ENCODE data around the gene TMEM31. TPM values are rescaled to one million over a fixed set of nuclear protein-coding genes. Genes with fewer than 3 reads are reported as not detected.
"Not testable (repeated sequence)": the region's sequence is repeated elsewhere in the genome, so short reads cannot be mapped to it uniquely, and the experiment has no call there.

The TMEM31 gene
- total and polyA plus RNA-seq, 2 experiments from 2014 or later = 0.26 TPM; not detected in 1

GRCh38 chrX:103754401-103754800, 43.7 kb downstream of the TMEM31 start:
- DNase-seq = no peak
- in situ Hi-C loops (cut with MboI) = no loop called here
- H3K4me3 ChIP-seq = no peak overlapping the region

DNA sequence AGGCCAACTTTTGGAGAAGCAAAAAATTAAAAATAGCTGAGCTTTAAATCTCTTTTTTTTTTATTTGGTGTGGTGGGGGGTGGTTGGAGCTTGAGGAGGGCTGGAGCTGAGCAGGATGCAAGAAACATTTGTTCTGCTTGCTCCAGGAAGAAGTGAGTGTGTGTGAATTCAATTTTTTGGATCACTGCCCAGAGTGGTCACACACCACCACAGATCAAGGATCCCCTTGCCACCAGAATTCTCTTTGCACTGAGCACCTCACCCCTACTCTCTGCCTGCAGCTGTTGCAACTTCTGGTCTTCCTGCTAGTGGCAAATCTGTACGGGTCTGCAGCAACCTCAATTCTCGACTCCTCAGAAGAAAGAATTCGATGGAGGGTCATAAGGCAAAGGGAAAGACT, 46.0 kb downstream of the TMEM31 start:
- Histone ChIP-seq H3K36me3 (ENCODE audit: low read depth) (no peaks in the 10 kb centered on the region), H3K9me2 (ENCODE audit: insufficient read depth) (no peaks in the 10 kb centered on the region), H3K9ac (no peak overlapping the region), H3K4me2 (ENCODE audit: unreplicated experiment) (no peak overlapping the region), H3K4me1 (ENCODE audit: insufficient read depth) (no peaks in the 10 kb centered on the region), H2AFZ (no peak overlapping the region), H3K27me3 (replicated peaks; ENCODE audit: insufficient read depth) (no peaks in the 10 kb centered on the region), H3K79me2 (ENCODE audit: insufficient read depth) (no peaks in the 10 kb centered on the region), H3K9me3 (ENCODE audit: low read depth) (no peaks in the 10 kb centered on the region), H4K20me1 (ENCODE audit: insufficient read depth) (no peaks in the 10 kb centered on the region), H3F3A (ENCODE audit: insufficient read depth) (no peaks in the 10 kb centered on the region), H3K27ac (no peak overlapping the region), H3K4me3 (no peak overlapping the region)
- no peak for TF ChIP-seq EZH2phosphoT487 (IDR thresholded peaks at IDR 0.05; ENCODE audit: insufficient read depth, low read depth)
- TF ChIP-seq EZH2 (IDR thresholded peaks at IDR 0.05; ENCODE audit: insufficient read depth, poor library complexity, severe bottlenecking) = no peak
- DNase-seq = no peak
- in situ Hi-C loops (cut with MboI) = no loop called here
- 85 to 95% methylated on average over 3 of the region's 3 CpGs for WGBS, 2 experiments (ENCODE audit: low coverage in 1 of 2, low lambda C conversion rate in 2 of 2, missing lambda C conversion rate in 2 of 2)

More at GRCh38 chrX:103754401-103754800, 43.7 kb downstream of the TMEM31 start:
- no peak overlapping the region for H3K27ac ChIP-seq
- WGBS, 2 experiments (ENCODE audit: low coverage in 1 of 2, low lambda C conversion rate in 2 of 2, missing lambda C conversion rate in 2 of 2) = 66 to 90% methylated on average over 2 to 4 of the region's 4 CpGs
- no peaks in the 10 kb centered on the region for H3K36me3 ChIP-seq (ENCODE audit: low read depth)
- no peaks in the 10 kb centered on the region for H3K27me3 ChIP-seq (replicated peaks; ENCODE audit: insufficient read depth)
- no peaks in the 10 kb centered on the region for H4K20me1 ChIP-seq (ENCODE audit: insufficient read depth)
- H3K4me1 ChIP-seq (ENCODE audit: insufficient read depth) = no peaks in the 10 kb centered on the region
- no peak overlapping the region for H2AFZ ChIP-seq
- H3F3A ChIP-seq (ENCODE audit: insufficient read depth) = no peaks in the 10 kb centered on the region
- no peaks in the 10 kb centered on the region for H3K9me2 ChIP-seq (ENCODE audit: insufficient read depth)
- TF ChIP-seq EZH2phosphoT487 (IDR thresholded peaks at IDR 0.05; ENCODE audit: insufficient read depth, low read depth) (no peak), EZH2 (IDR thresholded peaks at IDR 0.05; ENCODE audit: insufficient read depth, poor library complexity, severe bottlenecking) (no peak)
- no peaks in the 10 kb centered on the region for H3K9me3 ChIP-seq (ENCODE audit: low read depth)
- H3K79me2 ChIP-seq (ENCODE audit: insufficient read depth) = no peaks in the 10 kb centered on the region
- H3K9ac ChIP-seq = no peak overlapping the region
- no peak overlapping the region for H3K4me2 ChIP-seq (ENCODE audit: unreplicated experiment)

DNA sequence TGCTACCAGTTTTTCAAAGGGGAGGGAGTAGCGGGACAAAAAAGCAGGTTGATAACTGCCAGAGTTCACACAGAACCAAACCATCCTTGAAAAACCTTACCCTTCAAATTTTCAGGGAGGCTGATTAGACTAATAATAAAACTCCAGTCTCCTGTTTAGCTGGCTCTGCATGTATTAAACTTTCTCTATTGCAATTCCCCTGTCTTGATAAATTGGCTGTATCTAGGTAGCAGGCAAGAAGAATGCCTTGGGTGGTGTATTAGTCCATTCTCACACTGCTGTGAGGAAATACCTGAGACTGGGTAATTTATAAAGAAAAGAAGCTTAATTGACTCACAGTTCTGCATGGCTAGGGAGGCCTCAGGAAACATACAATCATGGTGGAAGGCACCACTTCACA, 47.8 kb downstream of the TMEM31 start:
- Histone ChIP-seq H3K4me1 (ENCODE audit: insufficient read depth) (no peaks in the 10 kb centered on the region), H3K27me3 (replicated peaks; ENCODE audit: insufficient read depth) (no peaks in the 10 kb centered on the region), H3K79me2 (ENCODE audit: insufficient read depth) (no peaks in the 10 kb centered on the region), H3F3A (ENCODE audit: insufficient read depth) (no peaks in the 10 kb centered on the region), H3K4me3 (no peak overlapping the region), H3K27ac (no peak overlapping the region), H3K4me2 (ENCODE audit: unreplicated experiment) (no peak overlapping the region), H3K36me3 (ENCODE audit: low read depth) (no peaks in the 10 kb centered on the region), H3K9me2 (ENCODE audit: insufficient read depth) (no peaks in the 10 kb centered on the region), H4K20me1 (ENCODE audit: insufficient read depth) (no peaks in the 10 kb centered on the region), H3K9ac (no peak overlapping the region), H3K9me3 (ENCODE audit: low read depth) (no peaks in the 10 kb centered on the region), H2AFZ (no peak overlapping the region)
- no peak for DNase-seq
- in situ Hi-C loops (cut with MboI) = no loop called here
- 56 to 73% methylated on average over 1 of the region's 1 CpG for WGBS, 2 experiments (ENCODE audit: low coverage in 1 of 2, low lambda C conversion rate in 2 of 2, missing lambda C conversion rate in 2 of 2)
- TF ChIP-seq EZH2 (IDR thresholded peaks at IDR 0.05; ENCODE audit: insufficient read depth, poor library complexity, severe bottlenecking) (no peak), EZH2phosphoT487 (IDR thresholded peaks at IDR 0.05; ENCODE audit: insufficient read depth, low read depth) (no peak)

DNA sequence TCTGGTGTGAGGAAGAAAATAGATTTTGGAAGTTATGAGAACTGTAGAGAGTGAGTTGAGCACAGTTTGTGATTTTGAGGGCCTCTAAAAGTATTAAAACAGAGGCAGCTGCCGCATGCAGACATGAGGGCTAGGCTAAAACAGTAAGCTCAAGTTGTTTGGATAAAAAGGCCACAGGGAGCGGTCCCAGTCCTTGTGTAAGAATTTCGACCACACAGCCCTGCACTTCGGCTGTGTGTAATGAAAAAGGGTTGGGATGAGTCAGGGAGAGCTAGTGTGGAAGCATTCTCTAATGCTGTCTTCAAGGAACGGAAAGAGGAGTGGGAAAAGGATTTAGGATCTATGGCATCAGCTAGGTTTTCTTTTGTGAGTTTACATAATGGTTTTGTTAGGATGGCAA, 52.8 kb downstream of the TMEM31 start:
- H4K20me1 ChIP-seq (ENCODE audit: insufficient read depth); H3K27me3 ChIP-seq (replicated peaks; ENCODE audit: insufficient read depth); H3K9me3 ChIP-seq (ENCODE audit: low read depth); H3K79me2 ChIP-seq (ENCODE audit: insufficient read depth); DNase-seq; H2AFZ ChIP-seq; H3K27ac ChIP-seq; H3K4me1 ChIP-seq (ENCODE audit: insufficient read depth); H3K9me2 ChIP-seq (ENCODE audit: insufficient read depth); in situ Hi-C loops (cut with MboI); H3K4me3 ChIP-seq; H3K9ac ChIP-seq; H3K36me3 ChIP-seq (ENCODE audit: low read depth); H3F3A ChIP-seq (ENCODE audit: insufficient read depth); H3K4me2 ChIP-seq (ENCODE audit: unreplicated experiment): not testable (repeated sequence)
- 81 to 100% methylated on average over 1 to 5 of the region's 5 CpGs for WGBS, 2 experiments (ENCODE audit: low coverage in 1 of 2, low lambda C conversion rate in 2 of 2, missing lambda C conversion rate in 2 of 2)

Other genes with a start within 250 kb of the TMEM31 start
- not detected in 2 replicates for gene RAB40A, start 191.4 kb upstream of the TMEM31 start, total RNA-seq (2014; rRNA removed; shearing (Covaris generic))
- gene RAB40A, start 191.4 kb upstream of the TMEM31 start, polyA plus RNA-seq (2016; fragmentation: Nextera tagmentation; extraction: Ambion mirVana) = 0.16 and 0.34 TPM in 2 replicates
- gene TCEAL4, start 125.4 kb upstream of the TMEM31 start, total RNA-seq (2014; rRNA removed; shearing (Covaris generic)) = 41.1 and 44.5 TPM in 2 replicates
- gene TCEAL4, start 125.4 kb upstream of the TMEM31 start, polyA plus RNA-seq (2016; fragmentation: Nextera tagmentation; extraction: Ambion mirVana) = 108 and 112 TPM in 2 replicates
- gene TCEAL3, start 102.9 kb upstream of the TMEM31 start, total RNA-seq (2014; rRNA removed; shearing (Covaris generic)) = 16.3 and 33.4 TPM in 2 replicates
- gene TCEAL3, start 102.9 kb upstream of the TMEM31 start, polyA plus RNA-seq (2016; fragmentation: Nextera tagmentation; extraction: Ambion mirVana) = 53.1 and 58.1 TPM in 2 replicates
- gene TCEAL1, start 81.9 kb upstream of the TMEM31 start, total RNA-seq (2014; rRNA removed; shearing (Covaris generic)) = 22.8 and 30.7 TPM in 2 replicates
- 30.6 and 32.0 TPM in 2 replicates for gene TCEAL1, start 81.9 kb upstream of the TMEM31 start, polyA plus RNA-seq (2016; fragmentation: Nextera tagmentation; extraction: Ambion mirVana)
- gene MORF4L2, start 24.2 kb upstream of the TMEM31 start, total RNA-seq (2014; rRNA removed; shearing (Covaris generic)) = 640 and 664 TPM in 2 replicates
- gene MORF4L2, start 24.2 kb upstream of the TMEM31 start, polyA plus RNA-seq (2016; fragmentation: Nextera tagmentation; extraction: Ambion mirVana) = 482 and 486 TPM in 2 replicates
- gene PLP1, start 65.9 kb downstream of the TMEM31 start, total RNA-seq (2014; rRNA removed; shearing (Covaris generic)) = 0.22 and 0.76 TPM in 2 replicates
- gene PLP1, start 65.9 kb downstream of the TMEM31 start, polyA plus RNA-seq (2016; fragmentation: Nextera tagmentation; extraction: Ambion mirVana) = 0.29 and 0.53 TPM in 2 replicates
- gene RAB9B, start 121.3 kb downstream of the TMEM31 start, total RNA-seq (2014; rRNA removed; shearing (Covaris generic)) = 0.89 and 1.5 TPM in 2 replicates
- gene RAB9B, start 121.3 kb downstream of the TMEM31 start, polyA plus RNA-seq (2016; fragmentation: Nextera tagmentation; extraction: Ambion mirVana) = 0.80 and 0.81 TPM in 2 replicates

Measured in GM23248 (cell line).